Inflammatory macrophage (primary cell): ENCODE data around the gene NPIPA1.
"Not testable (repeated sequence)": the region's sequence is repeated elsewhere in the genome, so short reads cannot be mapped to it uniquely, and the experiment has no call there.

Source experiments
- DNase-seq, 2 donors: peaks; one replicate each; pipeline ENCODE4 v3.0.0-alpha.2; 2020 to 2022

Gene NPIPA1

DNA sequence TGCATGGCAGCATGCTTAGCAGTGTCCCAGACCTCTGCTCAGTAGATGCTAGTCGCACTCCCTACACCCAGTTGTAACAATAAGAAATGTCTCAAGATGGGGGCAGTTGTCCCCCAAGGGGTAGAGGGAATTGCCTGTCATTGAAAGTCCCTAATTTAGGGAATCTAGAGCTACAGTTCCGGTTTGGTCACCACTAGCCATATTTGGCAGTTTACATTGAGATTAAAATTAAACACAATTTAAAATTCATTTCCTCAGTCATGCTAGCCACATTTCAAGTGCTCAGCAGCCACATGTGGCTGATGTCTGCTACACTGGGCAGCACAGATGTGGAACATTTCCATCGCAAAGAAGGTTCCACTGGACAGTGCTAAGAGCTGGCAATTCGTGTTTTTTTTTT is 41.7 kb downstream of the NPIPA1 start:
- not testable (repeated sequence) for DNase-seq

DNA sequence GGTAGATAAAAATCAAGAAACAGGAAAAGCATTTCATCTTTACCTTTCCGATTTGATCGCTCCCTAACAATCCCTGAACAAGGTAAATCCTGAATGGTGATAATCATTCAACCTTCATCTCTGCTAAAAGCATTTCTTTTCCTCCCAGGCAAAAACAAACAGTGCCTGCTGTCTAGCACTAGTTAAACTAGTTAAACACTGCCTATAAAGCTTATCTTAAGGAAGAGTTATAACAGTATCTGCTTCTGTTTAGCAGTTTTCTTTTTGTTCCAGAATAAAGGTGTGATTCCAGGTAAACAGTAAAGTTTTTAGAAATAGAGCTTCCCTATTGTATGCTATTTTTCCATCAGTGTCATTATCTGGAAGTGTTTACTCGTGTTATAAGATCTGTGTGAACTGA is 44.0 kb downstream of the NPIPA1 start:
- DNase-seq, result not testable (repeated sequence)

- not testable (repeated sequence) for DNase-seq
These were observed 45.3 kb downstream of the NPIPA1 start for GRCh38 chr16:14982521-14982920.

DNA sequence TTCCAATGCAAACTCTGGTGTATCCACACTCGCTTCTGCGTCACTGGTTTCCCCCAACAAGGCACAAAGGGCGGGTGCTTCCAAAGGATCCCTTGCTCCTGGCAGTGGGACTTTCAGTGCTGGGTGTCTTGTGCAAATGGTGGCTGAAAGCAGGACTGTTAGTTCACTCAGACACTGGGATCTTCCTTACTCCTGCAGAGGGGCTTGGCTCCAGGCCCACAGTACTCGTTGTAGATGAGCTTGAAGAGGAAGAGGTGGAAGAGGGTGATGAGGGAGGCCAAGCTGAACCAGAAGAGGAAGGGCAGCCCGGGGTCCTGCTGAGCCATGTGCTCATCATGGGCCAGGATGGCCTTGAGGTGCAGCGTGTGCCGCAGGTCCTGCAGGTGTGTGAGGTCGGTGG is 50.8 kb downstream of the NPIPA1 start:
- not testable (repeated sequence) for DNase-seq

GRCh38 chr16:14988661-14989191 is 51.5 kb downstream of the NPIPA1 start:
- not testable (repeated sequence) for DNase-seq

DNA sequence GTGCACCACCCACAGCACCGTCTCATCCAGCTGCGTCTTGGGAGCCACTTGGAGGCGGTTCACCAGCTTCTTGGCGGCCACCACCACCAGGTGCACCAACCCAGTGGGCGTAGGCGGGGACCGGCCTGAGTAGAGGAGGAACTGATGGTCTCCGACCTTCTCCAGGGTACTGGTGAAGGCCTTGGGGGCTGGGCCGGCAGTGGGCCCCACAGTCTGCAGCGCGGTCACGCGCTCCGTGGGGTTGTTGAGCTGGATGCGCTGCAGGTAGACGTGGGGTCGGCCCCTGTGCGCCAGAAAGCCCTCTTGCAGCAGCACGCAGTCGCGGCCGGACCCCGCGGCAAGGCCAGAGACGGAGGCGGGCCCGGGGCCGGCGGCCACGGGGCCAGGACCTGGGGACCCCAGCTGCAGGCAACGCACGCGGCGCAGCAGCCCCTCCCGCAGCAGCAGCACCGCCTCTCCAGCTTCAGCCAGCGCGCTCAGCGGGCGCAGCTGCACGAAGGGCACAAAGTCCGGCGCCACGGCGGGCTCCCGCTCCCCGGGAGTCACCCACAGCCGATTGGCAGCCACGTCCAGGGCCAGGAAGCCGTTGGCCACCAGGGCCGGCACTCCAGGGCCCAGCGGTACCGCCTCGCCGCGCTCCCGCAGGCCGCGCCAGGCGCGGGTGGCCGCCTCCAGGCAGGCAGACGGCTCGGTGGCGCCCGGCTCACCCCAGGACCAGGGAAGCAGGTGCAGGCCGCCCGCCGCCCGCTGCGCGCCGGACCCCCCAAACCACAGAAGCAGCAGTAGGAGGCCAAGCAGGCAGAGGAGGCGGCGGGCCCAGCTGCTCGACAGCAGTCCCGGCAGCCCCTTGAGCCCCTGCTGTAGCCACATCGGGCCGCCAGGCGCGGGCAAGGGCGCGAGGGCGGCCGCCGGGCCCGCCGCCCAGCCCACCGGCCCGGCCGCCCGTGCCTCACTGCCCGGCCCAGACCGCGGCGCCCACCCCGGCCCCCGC is 52.3 kb downstream of the NPIPA1 start:
- not testable (repeated sequence) for DNase-seq

GRCh38 chr16:14993277-14994151 is 56.3 kb downstream of the NPIPA1 start:
- DNase-seq, result not testable (repeated sequence)

GRCh38 chr16:14996702-14997101 is 59.5 kb downstream of the NPIPA1 start:
- not testable (repeated sequence) for DNase-seq

DNA sequence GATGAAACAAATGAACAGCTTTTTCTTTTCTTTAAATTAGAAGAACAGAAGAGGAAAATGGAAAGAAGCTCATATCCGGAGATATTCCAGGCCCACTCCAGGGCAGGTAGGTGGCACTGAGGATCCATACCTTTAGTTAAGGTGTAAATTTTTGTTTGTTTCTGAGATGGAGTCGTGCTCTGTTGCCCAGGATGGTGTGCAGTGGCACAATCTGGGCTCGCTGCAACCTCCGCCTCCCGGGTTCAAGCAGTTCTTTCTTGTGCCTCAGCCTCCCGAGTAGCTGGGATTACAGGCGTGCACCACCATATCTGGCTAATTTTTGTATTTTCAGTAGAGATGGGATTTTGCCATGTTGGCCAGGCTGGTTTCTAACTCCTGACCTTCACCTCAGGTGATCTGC is 61.1 kb downstream of the NPIPA1 start:
- DNase-seq, result not testable (repeated sequence)

- DNase-seq, result not testable (repeated sequence)
These were observed 62.6 kb downstream of the NPIPA1 start for GRCh38 chr16:14999845-15000244.
